RCC 7860 (cell line): ENCODE data around the gene USP21.
A peak's percentile ranks its signal among the peaks of the same experiment; 100 is the strongest.

Experiments used
- DNase-seq: peaks from one replicate; pipeline ENCODE4 v3.0.0-alpha.2; 2015; ENCODE audit warnings: low spot score
- FAIRE-seq: peaks from 2 replicates; lab custom pipeline; 2012; peaks lifted over from hg19 to GRCh38; lab: Jason Lieb, UNC

USP21 gene

GRCh38 chr1:161166669-161167548 is 7.6 kb downstream of the USP21 start:
- no peak for FAIRE-seq
- DNase-seq, result no peak

GRCh38 chr1:161168906-161169305 is 9.6 kb downstream of the USP21 start:
- FAIRE-seq (no peak), DNase-seq (no peak)

- FAIRE-seq, result no peak
- DNase-seq, result no peak
These were observed 11.9 kb downstream of the USP21 start for GRCh38 chr1:161171191-161171590.

GRCh38 chr1:161171696-161172095 is 12.4 kb downstream of the USP21 start:
- FAIRE-seq, result no peak
- DNase-seq, result no peak

- no peak for DNase-seq
- no peak for FAIRE-seq
These were observed 13.0 kb downstream of the USP21 start for GRCh38 chr1:161172349-161172748.

- DNase-seq (no peak), FAIRE-seq (no peak)
These were observed 13.6 kb downstream of the USP21 start for GRCh38 chr1:161172776-161173376.

- FAIRE-seq (no peak), DNase-seq (no peak)
These were observed 14.4 kb downstream of the USP21 start for GRCh38 chr1:161173711-161174110.

GRCh38 chr1:161174911-161175310 is 15.6 kb downstream of the USP21 start:
- FAIRE-seq (no peak), DNase-seq (no peak)

GRCh38 chr1:161175771-161176453 is 16.6 kb downstream of the USP21 start:
- DNase-seq (no peak), FAIRE-seq (no peak)

GRCh38 chr1:161176468-161177111 is 17.3 kb downstream of the USP21 start:
- DNase-seq (no peak), FAIRE-seq (no peak)

GRCh38 chr1:161177112-161177935 is 18.0 kb downstream of the USP21 start, which contains the start of gene B4GALT3:
B4GALT3 (minus strand) TSS chr1:161177507; CDS start chr1:161176060, 1,447 bp downstream.
- FAIRE-seq, result no peak
- peak; percentile 52 for DNase-seq

GRCh38 chr1:161177936-161178244 is 18.6 kb downstream of the USP21 start:
- DNase-seq, result no peak
- no peak for FAIRE-seq

GRCh38 chr1:161179698-161180097 is 20.4 kb downstream of the USP21 start:
- DNase-seq (no peak), FAIRE-seq (no peak)

GRCh38 chr1:161180639-161181038 is 21.3 kb downstream of the USP21 start:
- FAIRE-seq, result no peak
- no peak for DNase-seq

GRCh38 chr1:161182214-161182613 is 22.9 kb downstream of the USP21 start:
- DNase-seq, result peak; percentile 71
- peak; percentile 59 for FAIRE-seq

- DNase-seq (no peak), FAIRE-seq (no peak)
These were observed 26.0 kb downstream of the USP21 start for GRCh38 chr1:161185282-161185682.

GRCh38 chr1:161185732-161186311 is 26.5 kb downstream of the USP21 start:
- DNase-seq (no peak), FAIRE-seq (no peak)

GRCh38 chr1:161187311-161187710 is 28.0 kb downstream of the USP21 start:
- no peak for DNase-seq
- no peak for FAIRE-seq

- no peak for FAIRE-seq
These were observed 29.1 kb downstream of the USP21 start for GRCh38 chr1:161188381-161188780.

GRCh38 chr1:161189036-161189435 is 29.7 kb downstream of the USP21 start:
- no peak for FAIRE-seq
- DNase-seq, result no peak

More at GRCh38 chr1:161188381-161188780, 29.1 kb downstream of the USP21 start:
- DNase-seq, result no peak
